Stimulated activated memory B cell treated with anti-CD40 and anti-IgM and Interleukin-4, amounts not matched to agents 10 μg/mL and 1 μg/mL and 100 μg/mL, for 72 hours (primary cell): ENCODE data around the gene ZNF746.
"Not testable (repeated sequence)": the region's sequence is repeated elsewhere in the genome, so short reads cannot be mapped to it uniquely, and the experiment has no call there.

Experiments
- ATAC-seq: fragments of 150-1000 bp; cut with Tn5 transposase; 2 replicates; pipeline ENCODE4 v1.10.0; 2021
- H3K27ac Mint-ChIP-seq: one replicate; pipeline ENCODE4 v1.8.0; 2022; ENCODE audit warnings: mild to moderate bottlenecking, mixed read lengths
- H3K27me3 Mint-ChIP-seq: one replicate; pipeline ENCODE4 v1.8.0; 2022; ENCODE audit warnings: mixed read lengths
- H3K36me3 Mint-ChIP-seq: one replicate; pipeline ENCODE4 v1.8.0; 2022; ENCODE audit warnings: mixed read lengths
- H3K4me1 Mint-ChIP-seq: one replicate; pipeline ENCODE4 v1.8.0; 2022; ENCODE audit warnings: mixed read lengths
- H3K4me3 Mint-ChIP-seq: one replicate; pipeline ENCODE4 v1.8.0; 2022; ENCODE audit warnings: mild to moderate bottlenecking, moderate library complexity, mixed read lengths
- H3K9me3 Mint-ChIP-seq: one replicate; pipeline ENCODE4 v1.8.0; 2022; ENCODE audit warnings: mixed read lengths

The ZNF746 gene

DNA sequence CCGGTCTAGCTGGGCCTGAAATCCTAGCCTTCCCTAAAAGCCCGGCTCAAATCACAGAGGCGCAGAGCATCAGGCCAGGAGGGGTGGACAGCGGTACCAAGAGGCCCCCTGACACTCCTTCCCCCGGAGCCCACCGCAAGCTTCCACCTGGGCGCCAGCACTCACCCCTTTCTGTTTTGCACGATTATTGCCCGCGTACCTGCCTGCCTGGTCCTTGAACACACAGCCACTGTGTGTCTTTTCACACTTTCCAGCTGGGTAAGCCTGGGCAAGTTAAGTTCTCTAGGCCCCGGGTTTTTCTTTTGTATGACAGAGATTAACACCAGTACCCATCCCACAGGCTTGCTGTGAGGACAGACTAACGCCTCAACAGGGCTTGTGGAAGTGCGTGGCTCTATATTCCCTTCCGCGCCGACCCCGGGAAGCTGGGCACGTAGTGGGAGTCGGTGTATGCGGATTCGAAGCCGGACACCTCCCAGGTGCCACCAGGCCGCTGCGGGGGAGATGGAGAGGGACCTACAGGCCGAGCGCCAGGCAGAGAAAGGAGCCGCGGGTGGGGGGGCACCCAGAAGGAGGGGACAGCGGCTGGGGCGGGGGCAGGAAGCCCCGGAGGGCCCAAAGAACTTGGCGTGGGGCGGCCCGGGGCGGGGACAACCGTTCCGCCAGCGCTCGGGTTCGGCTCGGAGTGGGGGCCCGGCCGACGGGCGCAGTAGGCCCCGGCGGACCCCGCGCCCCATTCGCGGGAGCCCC is 792 bp downstream of the ZNF746 start:
- H3K27ac Mint-ChIP-seq, result peak overlapping the region; percentile 91
- peak; percentile 63 for ATAC-seq
- peaks cover 29% of the 10 kb centered on the region for H3K36me3 Mint-ChIP-seq
- H3K4me1 Mint-ChIP-seq, result peaks cover 44% of the 10 kb centered on the region
- H3K27me3 Mint-ChIP-seq, result no peaks in the 10 kb centered on the region
- peak overlapping the region; percentile 90 for H3K4me3 Mint-ChIP-seq
- H3K9me3 Mint-ChIP-seq, result no peaks in the 10 kb centered on the region

DNA sequence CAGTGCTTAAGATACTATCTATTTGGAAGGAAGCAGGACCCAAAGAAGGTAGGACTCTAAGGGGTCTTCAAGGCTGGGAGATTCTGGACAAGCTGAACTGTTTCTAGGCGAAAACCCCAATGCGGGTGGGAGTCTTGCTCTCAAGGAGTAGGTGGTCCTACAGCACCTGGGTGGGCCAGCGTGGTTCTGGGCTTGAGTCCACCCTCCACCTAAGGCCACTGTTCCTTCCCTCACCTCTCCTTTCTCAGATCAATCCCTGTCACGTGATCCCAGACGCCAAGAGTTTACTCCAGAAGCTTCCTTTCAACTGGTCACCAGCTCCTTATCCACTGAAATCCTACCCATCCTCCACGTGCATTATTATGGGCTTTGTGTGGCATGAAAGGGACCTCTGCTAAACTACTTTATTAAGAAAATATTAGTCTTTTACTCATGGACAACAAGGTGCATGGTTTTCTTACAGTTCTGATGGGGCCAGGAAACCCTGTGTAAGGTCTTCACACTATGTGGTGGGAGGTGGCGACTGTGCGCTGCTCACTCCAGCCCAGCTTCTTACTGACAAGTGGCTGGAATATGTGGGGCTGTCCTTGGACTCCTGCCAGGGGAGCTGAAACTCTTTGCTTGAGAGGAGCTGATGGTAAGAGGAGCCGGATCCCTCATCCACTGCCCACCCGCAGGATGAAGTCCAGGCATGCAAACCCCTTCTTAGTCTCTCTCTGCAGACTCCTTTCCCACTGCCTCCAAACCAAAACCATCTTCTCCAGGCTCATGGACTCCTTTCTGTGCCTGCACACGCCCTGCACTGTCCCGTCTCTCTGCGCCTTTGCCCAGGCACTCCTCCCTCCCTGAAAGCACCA is 1.6 kb downstream of the ZNF746 start:
- H3K9me3 Mint-ChIP-seq, result no peaks in the 10 kb centered on the region
- H3K36me3 Mint-ChIP-seq, result peaks cover 30% of the 10 kb centered on the region
- peaks cover 44% of the 10 kb centered on the region for H3K4me1 Mint-ChIP-seq
- ATAC-seq, result no peak
- peak overlapping the region; percentile 91 for H3K27ac Mint-ChIP-seq
- no peaks in the 10 kb centered on the region for H3K27me3 Mint-ChIP-seq
- peak overlapping the region; percentile 90 for H3K4me3 Mint-ChIP-seq

DNA sequence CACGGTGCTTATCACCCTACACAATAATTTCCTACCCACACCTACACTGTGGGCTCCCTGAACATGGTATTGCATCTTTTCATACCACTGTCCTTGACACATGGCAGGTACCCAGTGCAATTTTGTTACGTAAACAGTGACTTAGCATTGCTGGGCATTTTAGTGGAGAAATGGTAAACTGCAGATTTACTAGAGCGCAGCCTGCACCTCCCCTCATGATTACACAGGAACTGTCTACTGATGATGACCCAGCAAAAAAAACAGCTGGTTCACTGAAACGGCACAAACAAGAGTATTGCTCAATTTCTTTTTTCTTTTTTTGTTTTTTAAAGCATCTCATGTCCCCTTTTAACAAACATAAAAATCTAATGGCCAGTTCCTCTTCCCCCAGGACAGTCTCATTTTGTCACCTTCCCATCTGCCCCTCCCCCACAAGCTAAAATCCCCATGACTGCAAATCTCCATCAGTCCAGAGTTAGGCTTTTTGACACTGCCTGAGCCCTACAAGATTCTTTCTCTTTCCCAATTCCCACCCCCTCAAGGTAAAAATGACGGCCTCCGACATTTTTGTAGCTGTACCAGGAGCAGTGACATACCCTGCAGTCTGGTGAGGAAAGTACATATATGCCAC is 2.8 kb downstream of the ZNF746 start:
- ATAC-seq, result no peak
- H3K27me3 Mint-ChIP-seq, result no peaks in the 10 kb centered on the region
- peaks cover 41% of the 10 kb centered on the region for H3K4me1 Mint-ChIP-seq
- no peaks in the 10 kb centered on the region for H3K9me3 Mint-ChIP-seq
- H3K27ac Mint-ChIP-seq, result peak overlapping the region; percentile 28
- H3K4me3 Mint-ChIP-seq, result no peak overlapping the region
- H3K36me3 Mint-ChIP-seq, result peaks cover 41% of the 10 kb centered on the region

- Mint-ChIP-seq H3K36me3 (peaks cover 50% of the 10 kb centered on the region), H3K4me1 (peaks cover 48% of the 10 kb centered on the region)
- ATAC-seq, H3K4me3 Mint-ChIP-seq, H3K9me3 Mint-ChIP-seq, H3K27ac Mint-ChIP-seq, H3K27me3 Mint-ChIP-seq: not testable (repeated sequence)
Measured at GRCh38 chr7:149493975-149494374, 3.6 kb downstream of the ZNF746 start.

DNA sequence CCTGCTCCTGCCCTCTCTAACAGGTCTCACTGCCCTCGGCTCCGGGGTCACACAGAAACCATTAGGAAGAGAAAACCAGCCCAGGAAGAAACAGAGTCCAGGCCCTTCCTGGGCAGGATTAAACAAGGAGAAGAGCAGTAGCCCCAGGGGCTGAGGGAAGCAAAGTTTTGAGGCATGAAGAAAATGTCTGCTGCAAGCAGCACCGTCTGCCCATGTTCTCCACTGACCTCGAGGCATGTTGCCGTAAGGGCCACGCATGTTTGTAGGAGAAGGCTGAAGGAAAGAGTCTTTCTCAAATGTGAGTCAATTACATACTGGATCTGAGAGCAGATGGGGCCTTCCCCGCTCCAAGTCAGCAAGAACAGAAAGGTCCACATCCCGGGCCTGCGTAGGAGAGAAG is 4.2 kb downstream of the ZNF746 start:
- no peak for ATAC-seq
- Mint-ChIP-seq H3K9me3 (no peaks in the 10 kb centered on the region), H3K4me3 (no peak overlapping the region), H3K27me3 (no peaks in the 10 kb centered on the region), H3K27ac (no peak overlapping the region), H3K4me1 (peaks cover 48% of the 10 kb centered on the region), H3K36me3 (peaks cover 56% of the 10 kb centered on the region)

DNA sequence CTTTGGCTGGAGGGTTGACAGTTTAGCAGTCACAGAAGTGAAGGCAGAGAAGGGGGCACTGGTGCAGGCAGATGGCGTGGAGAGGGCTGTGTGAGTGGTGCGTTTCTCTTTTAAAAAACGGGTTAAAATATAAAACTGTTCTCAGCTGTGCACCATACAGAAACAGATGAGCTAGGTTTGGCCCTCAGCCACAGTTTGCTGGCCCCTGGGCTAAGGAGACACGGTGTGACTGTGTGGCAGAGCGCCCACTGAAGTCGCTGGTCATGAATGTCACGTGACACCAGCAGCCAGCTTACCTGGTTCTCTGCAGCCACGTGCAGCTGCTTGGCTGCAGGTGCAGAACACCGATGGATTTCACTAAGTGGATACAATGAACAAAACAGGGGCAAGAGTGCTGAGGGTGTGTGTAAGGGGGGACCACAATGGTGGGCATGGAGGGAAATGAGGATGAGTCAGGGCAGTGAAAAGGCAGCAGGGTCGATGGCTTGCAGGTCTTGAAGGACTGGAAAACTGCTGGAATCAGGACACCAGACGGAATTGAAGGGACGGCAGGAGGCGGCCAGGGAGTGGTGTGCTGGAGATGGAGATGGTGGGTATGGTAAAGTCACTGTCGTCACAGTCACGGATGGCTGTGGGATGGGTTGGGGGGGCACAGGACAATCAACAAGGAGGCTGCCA is 7.4 kb downstream of the ZNF746 start:
- no peaks in the 10 kb centered on the region for H3K9me3 Mint-ChIP-seq

DNA sequence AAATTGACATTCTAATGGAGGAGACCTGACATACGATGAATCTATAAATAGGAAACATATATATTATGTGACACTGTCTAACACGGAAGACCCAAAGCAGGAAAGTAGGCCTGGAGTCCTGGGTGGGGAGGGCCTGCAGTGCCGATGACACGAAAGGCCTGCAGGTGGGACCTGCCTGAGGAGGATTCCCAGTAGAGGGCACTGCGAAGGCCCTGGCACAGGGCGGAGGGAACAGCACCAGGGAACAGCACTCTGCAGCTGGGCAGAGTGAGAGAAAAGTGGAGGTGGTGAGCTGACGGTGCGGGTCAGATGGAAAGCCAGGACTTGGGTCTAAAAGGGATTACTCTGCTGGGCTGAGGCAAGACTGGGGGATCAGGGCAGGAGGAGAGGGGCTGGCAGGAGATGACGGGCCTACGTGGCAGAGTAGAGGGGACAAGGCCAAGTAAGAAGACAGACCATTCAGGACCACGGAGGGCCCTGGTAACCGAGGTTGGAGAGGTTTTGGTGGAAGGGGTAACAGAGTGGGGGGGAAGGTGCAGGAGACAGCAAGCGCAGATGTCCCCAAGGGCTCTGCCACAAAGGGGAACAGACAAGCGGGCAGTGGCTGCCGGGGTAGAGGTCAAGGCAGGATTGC is 8.1 kb downstream of the ZNF746 start:
- Mint-ChIP-seq H3K9me3 (no peaks in the 10 kb centered on the region), H3K4me1 (peaks cover 29% of the 10 kb centered on the region), H3K4me3 (no peak overlapping the region), H3K27ac (peak overlapping the region; percentile 33), H3K27me3 (no peaks in the 10 kb centered on the region), H3K36me3 (peaks cover 82% of the 10 kb centered on the region)
- no peak for ATAC-seq

More for the DNA sequence above, 7.4 kb downstream of the ZNF746 start:
- peaks cover 82% of the 10 kb centered on the region for H3K36me3 Mint-ChIP-seq
- peak overlapping the region; percentile 33 for H3K27ac Mint-ChIP-seq
- no peaks in the 10 kb centered on the region for H3K27me3 Mint-ChIP-seq
- H3K4me3 Mint-ChIP-seq, result no peak overlapping the region
- peaks cover 35% of the 10 kb centered on the region for H3K4me1 Mint-ChIP-seq
- no peak for ATAC-seq

DNA sequence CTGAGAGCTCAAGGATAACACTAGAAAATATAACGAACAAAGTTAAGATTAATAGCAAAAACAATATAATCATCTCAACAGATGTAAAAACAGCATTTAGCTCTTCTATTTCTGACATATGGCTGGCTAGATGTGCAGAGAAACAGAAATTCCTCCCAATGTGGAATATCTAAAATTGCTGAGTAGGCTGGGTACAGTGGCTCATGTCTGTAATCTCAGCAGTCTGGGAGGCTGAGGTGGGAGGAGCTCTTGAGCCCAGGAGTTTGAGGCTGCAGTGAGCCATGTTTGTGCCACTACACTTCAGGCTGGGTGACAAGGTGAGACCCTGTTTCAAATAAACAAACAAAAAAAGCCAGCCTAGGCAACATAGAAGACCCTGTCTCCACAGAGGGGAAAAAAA is 18.0 kb downstream of the ZNF746 start:
- Mint-ChIP-seq H3K4me3 (no peak overlapping the region), H3K27me3 (no peaks in the 10 kb centered on the region), H3K9me3 (peaks cover 10% of the 10 kb centered on the region), H3K36me3 (peaks cover 68% of the 10 kb centered on the region), H3K27ac (no peak overlapping the region), H3K4me1 (no peaks in the 10 kb centered on the region)
- no peak for ATAC-seq

GRCh38 chr7:149478754-149479153 is 18.9 kb downstream of the ZNF746 start:
- no peak overlapping the region for H3K4me3 Mint-ChIP-seq
- peaks cover 74% of the 10 kb centered on the region for H3K36me3 Mint-ChIP-seq
- no peak for ATAC-seq
- no peaks in the 10 kb centered on the region for H3K27me3 Mint-ChIP-seq
- H3K9me3 Mint-ChIP-seq, result peaks cover 10% of the 10 kb centered on the region
- no peak overlapping the region for H3K27ac Mint-ChIP-seq
- H3K4me1 Mint-ChIP-seq, result no peaks in the 10 kb centered on the region

DNA sequence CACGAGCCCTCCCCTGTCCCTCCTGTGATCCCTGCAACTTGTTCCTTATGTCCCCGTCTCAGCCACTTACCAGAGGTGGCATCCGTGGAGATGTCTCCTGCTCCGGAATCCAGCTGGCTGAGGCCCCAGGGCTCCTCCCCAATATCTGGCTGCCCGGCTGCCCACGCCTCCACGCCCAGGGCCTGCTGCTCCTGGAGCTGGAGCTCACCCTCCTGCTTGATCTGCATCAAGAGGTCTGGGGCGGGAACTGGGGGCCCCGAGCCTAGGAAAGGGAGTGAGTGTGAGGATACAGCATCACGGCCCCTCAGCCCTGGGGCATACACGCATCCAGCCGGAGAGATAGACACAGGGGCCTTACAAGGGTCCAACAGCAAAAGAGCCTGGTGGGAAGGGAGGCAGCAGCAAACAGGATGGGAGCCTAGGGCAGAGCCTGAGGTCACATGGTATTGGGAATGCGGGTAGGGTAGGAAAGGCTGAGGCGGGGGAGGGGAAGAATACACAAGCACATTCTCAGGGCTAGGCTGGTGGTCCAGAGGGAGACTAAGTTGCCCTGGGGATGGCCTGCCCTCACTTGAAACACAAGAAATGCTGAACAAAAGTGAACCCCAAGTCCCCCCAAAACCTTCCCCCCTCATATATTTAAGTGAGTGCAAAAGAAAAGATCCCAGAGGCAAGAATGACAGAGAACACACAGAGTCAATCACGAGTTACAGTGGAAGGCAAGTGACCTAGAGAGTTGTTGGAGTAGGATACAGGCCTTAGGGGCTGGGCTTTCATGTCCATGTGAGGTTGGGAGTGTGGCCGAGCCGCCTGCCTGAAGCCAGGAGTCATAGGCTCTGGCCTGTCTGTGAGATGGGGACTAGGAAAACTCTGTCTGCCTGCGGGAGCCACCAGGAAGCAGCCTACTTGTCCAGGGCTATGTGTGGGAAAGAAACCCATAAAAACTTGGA is 19.8 kb downstream of the ZNF746 start:
- Mint-ChIP-seq H3K36me3 (peaks cover 79% of the 10 kb centered on the region), H3K27me3 (no peaks in the 10 kb centered on the region), H3K9me3 (peaks cover 10% of the 10 kb centered on the region), H3K4me1 (no peaks in the 10 kb centered on the region), H3K4me3 (no peak overlapping the region), H3K27ac (no peak overlapping the region)
- ATAC-seq, result no peak

- Mint-ChIP-seq H3K4me3 (no peak overlapping the region), H3K36me3 (peaks cover 89% of the 10 kb centered on the region), H3K27me3 (no peaks in the 10 kb centered on the region), H3K4me1 (no peaks in the 10 kb centered on the region), H3K27ac (no peak overlapping the region), H3K9me3 (peaks cover 10% of the 10 kb centered on the region)
- ATAC-seq, result no peak
Measured at GRCh38 chr7:149476791-149477190, 20.8 kb downstream of the ZNF746 start.

DNA sequence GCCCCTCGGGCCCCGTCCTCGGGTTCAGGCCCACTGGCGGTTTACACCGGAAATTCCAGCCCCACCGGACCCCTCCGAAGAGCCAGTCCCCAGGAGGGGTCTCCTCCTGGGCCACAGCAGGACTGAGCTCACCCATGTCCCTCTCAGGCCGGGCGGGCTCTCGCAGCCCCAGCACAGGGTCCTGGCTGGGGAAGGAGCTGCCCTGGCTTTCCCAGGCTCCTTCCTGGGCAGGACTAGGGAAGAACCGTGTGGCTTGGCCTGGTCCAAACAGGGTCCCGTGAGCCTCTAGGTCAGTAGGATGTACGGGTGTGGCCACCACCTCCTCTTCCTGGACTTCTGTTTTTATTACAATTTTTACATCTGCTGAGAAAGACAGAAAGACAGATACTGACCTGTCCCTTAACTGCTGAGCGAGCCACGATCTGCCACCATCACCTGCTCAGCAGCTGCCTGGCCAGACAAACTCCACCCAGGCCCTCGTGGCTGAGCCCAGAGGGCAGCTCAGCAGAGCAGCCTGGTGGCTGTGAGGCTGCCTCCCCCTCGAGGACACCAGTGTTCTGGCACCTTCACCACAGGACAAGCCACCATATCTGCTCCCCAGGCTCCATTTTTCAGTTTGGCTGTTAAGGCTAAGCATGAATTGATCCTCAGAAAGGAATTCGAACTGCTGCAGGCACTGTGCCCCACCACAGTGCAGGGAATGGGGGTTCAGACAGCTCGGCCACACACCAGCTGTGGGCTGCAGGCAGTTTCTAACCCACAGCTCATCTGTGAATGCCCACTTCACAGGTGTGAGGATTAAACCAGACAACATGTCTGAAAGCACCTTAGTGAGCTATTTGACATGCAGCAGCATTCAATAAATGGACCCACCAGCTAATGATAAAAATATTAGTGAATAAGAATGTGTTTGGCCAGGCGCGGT is 22.2 kb downstream of the ZNF746 start:
- peaks cover 12% of the 10 kb centered on the region for H3K9me3 Mint-ChIP-seq
- H3K36me3 Mint-ChIP-seq, result peaks cover 91% of the 10 kb centered on the region
- ATAC-seq, result no peak
- no peak overlapping the region for H3K27ac Mint-ChIP-seq
- H3K4me1 Mint-ChIP-seq, result no peaks in the 10 kb centered on the region
- no peak overlapping the region for H3K4me3 Mint-ChIP-seq
- H3K27me3 Mint-ChIP-seq, result no peaks in the 10 kb centered on the region
